OCI-LY1 (cell line): ENCODE measurements around the gene FAM50A.

ENCODE experiments used
- EZH2 ChIP-seq: fragments of 200-600 bp; sonication (generic), shearing (Covaris generic); IDR thresholded peaks from 2 replicates; pipeline ENCODE4 v1.8.0; 2017; ENCODE audit warnings: borderline replicate concordance, mixed run types, mild to moderate bottlenecking, antibody characterized with exemption, low read length, moderate library complexity, mixed read lengths
- TF ChIP-seq, protein P1 (sequence below): fragments of 200-600 bp; sonication (generic), shearing (Covaris generic); IDR thresholded peaks from 2 replicates; pipeline ENCODE4 v1.5.1; 2017; ENCODE audit warnings: mild to moderate bottlenecking, antibody characterized with exemption, low read length, moderate library complexity, mixed read lengths

DNA sequence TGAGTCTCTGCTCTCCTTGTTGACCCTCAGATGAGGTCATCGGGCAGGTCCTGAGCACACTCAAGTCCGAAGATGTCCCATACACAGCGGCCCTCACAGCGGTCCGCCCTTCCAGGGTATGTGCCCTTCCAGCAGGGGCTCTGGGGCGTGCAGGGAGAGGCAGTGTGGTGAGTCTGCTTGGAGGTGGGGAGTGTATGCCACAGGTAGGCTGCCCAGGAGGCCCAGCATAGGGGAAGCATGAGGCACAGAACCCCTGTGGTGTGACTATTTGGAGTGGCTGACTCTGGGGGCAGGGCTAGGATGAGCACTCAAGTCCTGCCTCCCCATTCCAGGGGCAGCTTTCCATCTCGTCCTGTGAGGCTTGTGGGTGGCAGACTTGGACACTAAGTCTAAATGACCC lies 10.3 kb upstream of the FAM50A start:
- TF ChIP-seq, protein P1, sequence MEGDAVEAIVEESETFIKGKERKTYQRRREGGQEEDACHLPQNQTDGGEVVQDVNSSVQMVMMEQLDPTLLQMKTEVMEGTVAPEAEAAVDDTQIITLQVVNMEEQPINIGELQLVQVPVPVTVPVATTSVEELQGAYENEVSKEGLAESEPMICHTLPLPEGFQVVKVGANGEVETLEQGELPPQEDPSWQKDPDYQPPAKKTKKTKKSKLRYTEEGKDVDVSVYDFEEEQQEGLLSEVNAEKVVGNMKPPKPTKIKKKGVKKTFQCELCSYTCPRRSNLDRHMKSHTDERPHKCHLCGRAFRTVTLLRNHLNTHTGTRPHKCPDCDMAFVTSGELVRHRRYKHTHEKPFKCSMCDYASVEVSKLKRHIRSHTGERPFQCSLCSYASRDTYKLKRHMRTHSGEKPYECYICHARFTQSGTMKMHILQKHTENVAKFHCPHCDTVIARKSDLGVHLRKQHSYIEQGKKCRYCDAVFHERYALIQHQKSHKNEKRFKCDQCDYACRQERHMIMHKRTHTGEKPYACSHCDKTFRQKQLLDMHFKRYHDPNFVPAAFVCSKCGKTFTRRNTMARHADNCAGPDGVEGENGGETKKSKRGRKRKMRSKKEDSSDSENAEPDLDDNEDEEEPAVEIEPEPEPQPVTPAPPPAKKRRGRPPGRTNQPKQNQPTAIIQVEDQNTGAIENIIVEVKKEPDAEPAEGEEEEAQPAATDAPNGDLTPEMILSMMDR, result no peak
- no peak for TF ChIP-seq EZH2
